Rectal smooth muscle tissue (tissue), 1 donor: ENCODE results near the gene STBD1.

Source experiments
- H3K27ac ChIP-seq: one replicate; pipeline ENCODE4 v1.7.0; 2013; ENCODE audit warnings: low read depth, low read length, inconsistent platforms
- H3K27me3 ChIP-seq: one replicate; pipeline ENCODE4 v1.7.0; 2013; ENCODE audit warnings: low read length; ENCODE audit not compliant: control insufficient read depth, insufficient read depth
- H3K36me3 ChIP-seq: one replicate; pipeline ENCODE4 v1.7.0; 2013; ENCODE audit warnings: low read length; ENCODE audit not compliant: control insufficient read depth, insufficient read depth
- H3K4me1 ChIP-seq: one replicate; pipeline ENCODE4 v1.7.0; 2013; ENCODE audit warnings: low read length; ENCODE audit not compliant: control insufficient read depth, insufficient read depth
- H3K4me3 ChIP-seq: one replicate; pipeline ENCODE4 v1.7.0; 2013; ENCODE audit warnings: low read length
- H3K9ac ChIP-seq: one replicate; pipeline ENCODE4 v1.7.0; 2013; ENCODE audit warnings: low read length

The STBD1 gene

GRCh38 chr4:76311896-76312331 is 5.4 kb downstream of the STBD1 start:
- H3K27me3 ChIP-seq, result no peaks in the 10 kb centered on the region
- peaks cover 7% of the 10 kb centered on the region for H3K4me1 ChIP-seq
- no peak overlapping the region for H3K4me3 ChIP-seq
- H3K36me3 ChIP-seq, result peaks cover 5% of the 10 kb centered on the region
- H3K9ac ChIP-seq, result no peak overlapping the region
- H3K27ac ChIP-seq, result no peak overlapping the region

- peaks cover 7% of the 10 kb centered on the region for H3K4me1 ChIP-seq
- peaks cover 5% of the 10 kb centered on the region for H3K36me3 ChIP-seq
- H3K9ac ChIP-seq, result no peak overlapping the region
- no peak overlapping the region for H3K4me3 ChIP-seq
- no peaks in the 10 kb centered on the region for H3K27me3 ChIP-seq
- H3K27ac ChIP-seq, result no peak overlapping the region
These were observed 5.9 kb downstream of the STBD1 start for GRCh38 chr4:76312457-76312856.

GRCh38 chr4:76313547-76313946 is 7.0 kb downstream of the STBD1 start:
- Histone ChIP-seq H3K27ac (no peak overlapping the region), H3K36me3 (peaks cover 5% of the 10 kb centered on the region), H3K27me3 (no peaks in the 10 kb centered on the region), H3K4me1 (peaks cover 2% of the 10 kb centered on the region), H3K4me3 (no peak overlapping the region), H3K9ac (no peak overlapping the region)

- Histone ChIP-seq H3K27ac (no peak overlapping the region), H3K27me3 (no peaks in the 10 kb centered on the region), H3K4me1 (no peaks in the 10 kb centered on the region), H3K4me3 (no peak overlapping the region), H3K9ac (no peak overlapping the region), H3K36me3 (no peaks in the 10 kb centered on the region)
These were observed 8.9 kb downstream of the STBD1 start for GRCh38 chr4:76315267-76315918.

- no peak overlapping the region for H3K4me3 ChIP-seq
- H3K27ac ChIP-seq, result no peak overlapping the region
- H3K36me3 ChIP-seq, result no peaks in the 10 kb centered on the region
- no peaks in the 10 kb centered on the region for H3K4me1 ChIP-seq
- no peak overlapping the region for H3K9ac ChIP-seq
- H3K27me3 ChIP-seq, result no peaks in the 10 kb centered on the region
These were observed 9.6 kb downstream of the STBD1 start for GRCh38 chr4:76316131-76316530.

GRCh38 chr4:76322236-76322635 is 15.7 kb downstream of the STBD1 start:
- Histone ChIP-seq H3K27ac (no peak overlapping the region), H3K4me1 (no peaks in the 10 kb centered on the region), H3K4me3 (no peak overlapping the region), H3K36me3 (no peaks in the 10 kb centered on the region), H3K9ac (no peak overlapping the region), H3K27me3 (no peaks in the 10 kb centered on the region)

- Histone ChIP-seq H3K9ac (no peak overlapping the region), H3K4me3 (no peak overlapping the region)
These were observed 18.5 kb downstream of the STBD1 start for GRCh38 chr4:76325072-76325471.

GRCh38 chr4:76326515-76326914 is 20.0 kb downstream of the STBD1 start:
- no peaks in the 10 kb centered on the region for H3K27me3 ChIP-seq
- no peak overlapping the region for H3K4me3 ChIP-seq
- H3K4me1 ChIP-seq, result no peaks in the 10 kb centered on the region
- H3K9ac ChIP-seq, result no peak overlapping the region
- no peaks in the 10 kb centered on the region for H3K36me3 ChIP-seq
- no peak overlapping the region for H3K27ac ChIP-seq

More at GRCh38 chr4:76325072-76325471, 18.5 kb downstream of the STBD1 start:
- H3K4me1 ChIP-seq, result no peaks in the 10 kb centered on the region
- H3K27ac ChIP-seq, result no peak overlapping the region
- H3K27me3 ChIP-seq, result no peaks in the 10 kb centered on the region
- no peaks in the 10 kb centered on the region for H3K36me3 ChIP-seq

GRCh38 chr4:76334885-76335284 is 28.4 kb downstream of the STBD1 start:
- Histone ChIP-seq H3K27ac (no peak overlapping the region), H3K4me3 (no peak overlapping the region), H3K9ac (no peak overlapping the region), H3K27me3 (no peaks in the 10 kb centered on the region), H3K4me1 (no peaks in the 10 kb centered on the region), H3K36me3 (no peaks in the 10 kb centered on the region)

- H3K27me3 ChIP-seq, result no peaks in the 10 kb centered on the region
- H3K36me3 ChIP-seq, result no peaks in the 10 kb centered on the region
- no peaks in the 10 kb centered on the region for H3K4me1 ChIP-seq
- no peak overlapping the region for H3K27ac ChIP-seq
- H3K4me3 ChIP-seq, result no peak overlapping the region
- H3K9ac ChIP-seq, result no peak overlapping the region
These were observed 32.8 kb downstream of the STBD1 start for GRCh38 chr4:76339364-76339763.

GRCh38 chr4:76341063-76341462 is 34.5 kb downstream of the STBD1 start:
- Histone ChIP-seq H3K4me3 (no peak overlapping the region), H3K27ac (no peak overlapping the region), H3K4me1 (no peaks in the 10 kb centered on the region), H3K27me3 (no peaks in the 10 kb centered on the region), H3K9ac (no peak overlapping the region), H3K36me3 (no peaks in the 10 kb centered on the region)

- Histone ChIP-seq H3K27ac (no peak overlapping the region), H3K9ac (no peak overlapping the region), H3K36me3 (no peaks in the 10 kb centered on the region), H3K4me1 (no peaks in the 10 kb centered on the region), H3K27me3 (no peaks in the 10 kb centered on the region), H3K4me3 (no peak overlapping the region)
These were observed 35.7 kb downstream of the STBD1 start for GRCh38 chr4:76342191-76342590.

GRCh38 chr4:76342803-76343202 is 36.3 kb downstream of the STBD1 start:
- Histone ChIP-seq H3K9ac (no peak overlapping the region), H3K27me3 (no peaks in the 10 kb centered on the region), H3K4me1 (no peaks in the 10 kb centered on the region), H3K4me3 (no peak overlapping the region), H3K36me3 (no peaks in the 10 kb centered on the region), H3K27ac (no peak overlapping the region)
